Progenitor cell of endocrine pancreas (in vitro differentiated cells): ENCODE results near the gene CAPN12. TPM values are rescaled to one million over a fixed set of nuclear protein-coding genes. Genes with fewer than 3 reads are reported as not detected.
A peak's percentile ranks its signal among the peaks of the same experiment; 100 is the strongest.

ENCODE experiments used
- DNase-seq: peaks from one replicate; pipeline ENCODE4 v3.0.0; 2021; ENCODE audit warnings: low spot score; ENCODE audit not compliant: unreplicated experiment
- H3K27ac Mint-ChIP-seq: 2 replicates; pipeline ENCODE4 v1.8.0; 2021; ENCODE audit warnings: mild to moderate bottlenecking, moderate library complexity, mixed read lengths
- H3K27me3 Mint-ChIP-seq: 2 replicates; pipeline ENCODE4 v1.8.0; 2021; ENCODE audit warnings: mixed read lengths
- H3K36me3 Mint-ChIP-seq: 2 replicates; pipeline ENCODE4 v1.8.0; 2022; ENCODE audit warnings: mixed read lengths; ENCODE audit not compliant: insufficient read depth
- H3K4me1 Mint-ChIP-seq: 2 replicates; pipeline ENCODE4 v1.8.0; 2021; ENCODE audit warnings: low read depth, mixed read lengths
- H3K4me3 Mint-ChIP-seq: 2 replicates; pipeline ENCODE4 v1.8.0; 2021; ENCODE audit warnings: low read depth, mild to moderate bottlenecking, moderate library complexity, mixed read lengths
- H3K9me3 Mint-ChIP-seq: 2 replicates; pipeline ENCODE4 v1.8.0; 2021; ENCODE audit warnings: low read depth, mixed read lengths
- CTCF ChIP-seq: fragments of 200-600 bp; sonication (generic); IDR thresholded peaks from one replicate; pipeline ENCODE4 v1.5.0; 2021; ENCODE audit warnings: antibody characterized with exemption, mild to moderate bottlenecking; ENCODE audit not compliant: unreplicated experiment
- total RNA-seq: library from RNA; stranded (reverse); gene quantifications from 2 replicates; pipeline ENCODE4 v1.2.1, GENCODE V29; 2021

Gene CAPN12
- total RNA-seq, 1 donor from 2014 or later, result 4.1 TPM

- Mint-ChIP-seq H3K27me3 (no peaks in the 10 kb centered on the region), H3K4me3 (peak overlapping the region; percentile 32), H3K36me3 (peaks cover 15% of the 10 kb centered on the region), H3K4me1 (peaks cover 28% of the 10 kb centered on the region), H3K27ac (peak overlapping the region; percentile 98), H3K9me3 (no peaks in the 10 kb centered on the region)
- peak; percentile 55 for DNase-seq
- TF ChIP-seq CTCF, result no peak
Observed at GRCh38 chr19:38721979-38722773, 22.1 kb downstream of the CAPN12 start.

GRCh38 chr19:38721496-38721895, 22.8 kb downstream of the CAPN12 start:
- H3K27me3 Mint-ChIP-seq, result no peaks in the 10 kb centered on the region
- no peak for DNase-seq
- no peak overlapping the region for H3K4me3 Mint-ChIP-seq
- H3K36me3 Mint-ChIP-seq, result peaks cover 17% of the 10 kb centered on the region
- H3K27ac Mint-ChIP-seq, result peak overlapping the region; percentile 98
- H3K9me3 Mint-ChIP-seq, result no peaks in the 10 kb centered on the region
- peaks cover 28% of the 10 kb centered on the region for H3K4me1 Mint-ChIP-seq
- TF ChIP-seq CTCF, result no peak

GRCh38 chr19:38720559-38721236, 23.6 kb downstream of the CAPN12 start:
- Mint-ChIP-seq H3K36me3 (peaks cover 14% of the 10 kb centered on the region), H3K4me1 (peaks cover 28% of the 10 kb centered on the region), H3K27ac (peak overlapping the region; percentile 98)

GRCh38 chr19:38719761-38720558, 24.3 kb downstream of the CAPN12 start:
- Mint-ChIP-seq H3K9me3 (no peaks in the 10 kb centered on the region), H3K27me3 (no peaks in the 10 kb centered on the region), H3K27ac (peak overlapping the region; percentile 90), H3K4me3 (no peak overlapping the region), H3K4me1 (peaks cover 28% of the 10 kb centered on the region), H3K36me3 (peaks cover 14% of the 10 kb centered on the region)
- TF ChIP-seq CTCF, result no peak
- DNase-seq, result no peak

More at GRCh38 chr19:38720559-38721236, 23.6 kb downstream of the CAPN12 start:
- Mint-ChIP-seq H3K27me3 (no peaks in the 10 kb centered on the region), H3K4me3 (no peak overlapping the region), H3K9me3 (no peaks in the 10 kb centered on the region)
- DNase-seq, result no peak
- no peak for TF ChIP-seq CTCF
